SK-N-SH treated with all-trans-retinoic acid at 6 μM for 48 hours (cell line): ENCODE results near the gene SNX11.

Source experiments
- ATAC-seq: fragments of 200-7000 bp; cut with Tn5 transposase; 3 replicates; pipeline ENCODE4 v1.9.1; 2020; ENCODE audit warnings: mild to moderate bottlenecking, moderate library complexity
- ARNTL ChIP-seq: fragments of 450-650 bp; formaldehyde crosslinking; IDR thresholded peaks from 2 replicates; pipeline ENCODE4 v1.5.0; 2020; ENCODE audit warnings: low read depth, mild to moderate bottlenecking, moderate library complexity, borderline replicate concordance
- CREB5 ChIP-seq: fragments of 250-450 bp; sonication (Bioruptor Pico); IDR thresholded peaks from 2 replicates; pipeline ENCODE4 v1.5.1; 2020; ENCODE audit warnings: low read depth, mild to moderate bottlenecking, moderate library complexity
- CSDC2 ChIP-seq: fragments of 250-450 bp; sonication (Bioruptor Pico); IDR thresholded peaks from 2 replicates; pipeline ENCODE4 v1.5.0; 2020; ENCODE audit warnings: mild to moderate bottlenecking, moderate library complexity
- ESRRG ChIP-seq: fragments of 250-450 bp; sonication (Bioruptor Pico); IDR thresholded peaks from 2 replicates; pipeline ENCODE4 v1.6.1; 2021; ENCODE audit warnings: mild to moderate bottlenecking
- GLIS3 ChIP-seq: fragments of 250-450 bp; sonication (Bioruptor Pico); IDR thresholded peaks from 2 replicates; pipeline ENCODE4 v1.5.0; 2020; ENCODE audit warnings: mild to moderate bottlenecking, moderate library complexity
- ISL1 ChIP-seq: fragments of 250-450 bp; sonication (Bioruptor Pico); IDR thresholded peaks from 2 replicates; pipeline ENCODE4 v2.1.2; 2022; ENCODE audit warnings: mild to moderate bottlenecking, moderate library complexity
- OSR1 ChIP-seq: fragments of 250-450 bp; sonication (Bioruptor Pico); IDR thresholded peaks from 2 replicates; pipeline ENCODE4 v1.8.0; 2022; ENCODE audit warnings: moderate library complexity, mild to moderate bottlenecking, inconsistent platforms
- PATZ1 ChIP-seq: fragments of 250-450 bp; sonication (Bioruptor Pico); IDR thresholded peaks from 2 replicates; pipeline ENCODE4 v1.8.0; 2020; ENCODE audit warnings: mild to moderate bottlenecking, moderate library complexity, borderline replicate concordance
- POU6F1 ChIP-seq: fragments of 250-450 bp; sonication (Bioruptor Pico); IDR thresholded peaks from 2 replicates; pipeline ENCODE4 v1.8.0; 2021; ENCODE audit warnings: low read depth, mild to moderate bottlenecking, moderate library complexity, borderline replicate concordance
- PPARA ChIP-seq: fragments of 250-450 bp; sonication (Bioruptor Pico); IDR thresholded peaks from 2 replicates; pipeline ENCODE4 v1.5.0; 2020; ENCODE audit warnings: mild to moderate bottlenecking, borderline replicate concordance
- SNAI2 ChIP-seq: fragments of 250-450 bp; sonication (Bioruptor Pico); IDR thresholded peaks from 2 replicates; pipeline ENCODE4 v1.5.0; 2020; ENCODE audit warnings: mild to moderate bottlenecking, moderate library complexity
- TCF4 ChIP-seq: fragments of 250-450 bp; sonication (Bioruptor Pico); IDR thresholded peaks from 2 replicates; pipeline ENCODE4 v1.8.0; 2021; ENCODE audit warnings: mild to moderate bottlenecking, moderate library complexity, borderline replicate concordance
- TOX ChIP-seq: fragments of 250-450 bp; sonication (Bioruptor Pico); IDR thresholded peaks from 2 replicates; pipeline ENCODE4 v1.8.0; 2021; ENCODE audit warnings: mild to moderate bottlenecking, moderate library complexity, borderline replicate concordance
- ZC3H10 ChIP-seq: fragments of 250-450 bp; sonication (Bioruptor Pico); IDR thresholded peaks from 2 replicates; pipeline ENCODE4 v1.5.1; 2021; ENCODE audit warnings: mild to moderate bottlenecking, moderate library complexity
- ZFP3 ChIP-seq: fragments of 250-450 bp; sonication (Bioruptor Pico); IDR thresholded peaks from 2 replicates; pipeline ENCODE4 v1.5.0; 2020; ENCODE audit warnings: mild to moderate bottlenecking, moderate library complexity
- ZFP30 ChIP-seq: fragments of 450-650 bp; formaldehyde crosslinking; IDR thresholded peaks from 2 replicates; pipeline ENCODE4 v1.5.0; 2022; ENCODE audit warnings: mild to moderate bottlenecking, moderate library complexity
- ZNF565 ChIP-seq: fragments of 450-650 bp; formaldehyde crosslinking; conservative IDR thresholded peaks from 2 replicates; pipeline ENCODE4 v1.5.0; 2020; ENCODE audit warnings: low read depth, mild to moderate bottlenecking, moderate library complexity
- ZNF70 ChIP-seq: fragments of 450-650 bp; formaldehyde crosslinking; IDR thresholded peaks from 2 replicates; pipeline ENCODE4 v1.5.0; 2020; ENCODE audit warnings: mild to moderate bottlenecking, moderate library complexity
- ZNF8 ChIP-seq: fragments of 450-650 bp; formaldehyde crosslinking; IDR thresholded peaks from 2 replicates; pipeline ENCODE4 v1.5.0; 2020; ENCODE audit warnings: mild to moderate bottlenecking, moderate library complexity

Gene SNX11

GRCh38 chr17:48127371-48128051 is 19.9 kb downstream of the SNX11 start:
- no peak for TF ChIP-seq ZFP30 (CRISPR knock-in tag)
- TF ChIP-seq OSR1 (CRISPR knock-in tag), result no peak
- no peak for TF ChIP-seq ZFP3 (CRISPR knock-in tag)
- TF ChIP-seq TOX, result no peak
- no peak for TF ChIP-seq CREB5
- peak; percentile 46 for ATAC-seq

GRCh38 chr17:48128400-48128799 is 20.8 kb downstream of the SNX11 start:
- no peak for TF ChIP-seq ZNF70 (CRISPR knock-in tag)
- TF ChIP-seq PPARA (CRISPR knock-in tag), result no peak
- TF ChIP-seq ZFP30 (CRISPR knock-in tag), result no peak
- TF ChIP-seq PATZ1 (CRISPR knock-in tag), result no peak
- ATAC-seq, result no peak

GRCh38 chr17:48129981-48130380 is 22.4 kb downstream of the SNX11 start:
- ATAC-seq, result no peak; the same call in 2 of the 3 replicates
- TF ChIP-seq ARNTL (CRISPR knock-in tag) (no peak), CSDC2 (CRISPR knock-in tag) (0 out of 2 replicates have a peak, but pooled peaks have one; percentile 58), ZNF565 (CRISPR knock-in tag) (no peak), ZNF70 (CRISPR knock-in tag) (no peak), GLIS3 (CRISPR knock-in tag) (no peak), CREB5 (no peak), PPARA (CRISPR knock-in tag) (no peak), TOX (no peak), ZFP30 (CRISPR knock-in tag) (no peak), ISL1 (CRISPR knock-in tag) (peak; percentile 51; the same call in 1 of the 2 replicates)

- TF ChIP-seq ARNTL (CRISPR knock-in tag) (no peak), PATZ1 (CRISPR knock-in tag) (no peak), ZFP3 (CRISPR knock-in tag) (no peak), CSDC2 (CRISPR knock-in tag) (no peak), TCF4 (no peak), ISL1 (CRISPR knock-in tag) (no peak), POU6F1 (no peak), SNAI2 (no peak), ZNF565 (CRISPR knock-in tag) (no peak), ZNF8 (no peak), ZNF70 (CRISPR knock-in tag) (no peak), TOX (no peak), OSR1 (CRISPR knock-in tag) (no peak), ZC3H10 (no peak), ESRRG (CRISPR knock-in tag) (no peak), GLIS3 (CRISPR knock-in tag) (no peak)
- TF ChIP-seq, all 23 proteins: peak for 0
- peak; percentile 92 for ATAC-seq
Observed at GRCh38 chr17:48131216-48131824, 23.8 kb downstream of the SNX11 start.
